HL-60 (cell line): ENCODE results near the gene SLC9C1.

ENCODE experiments used
- DNase-seq, 2 experiments: peaks; one replicate each; pipeline ENCODE4 v3.0.0-alpha.2; 2010 to 2020; ENCODE audit warnings: low read depth in 1 of 2, low spot score in 1 of 2
- H3K27ac ChIP-seq: fragments of 250-450 bp; sonication (Bioruptor Pico); replicated peaks from 2 replicates; pipeline ENCODE4 v1.5.1; 2020; ENCODE audit warnings: mild to moderate bottlenecking, moderate library complexity
- H3K27me3 ChIP-seq: fragments of 250-450 bp; sonication (Bioruptor Pico); 2 replicates; pipeline ENCODE4 v1.5.1; 2021; ENCODE audit warnings: mild to moderate bottlenecking, moderate library complexity; ENCODE audit not compliant: insufficient read depth, poor library complexity, severe bottlenecking
- H3K4me3 ChIP-seq: replicated peaks from 2 replicates; pipeline ENCODE4 v1.5.1; 2011; ENCODE audit warnings: mild to moderate bottlenecking, control low read depth, low read length; ENCODE audit not compliant: insufficient read depth
- GABPA ChIP-seq: IDR thresholded peaks from 2 replicates; pipeline ENCODE4 v1.6.1; 2012; ENCODE audit warnings: low read depth
- POLR2AphosphoS5 ChIP-seq: IDR thresholded peaks from 2 replicates; pipeline ENCODE4 v1.6.1; 2012; ENCODE audit warnings: low read depth
- REST ChIP-seq: IDR thresholded peaks from 2 replicates; pipeline ENCODE4 v1.6.1; 2012; ENCODE audit warnings: low read depth; ENCODE audit not compliant: insufficient replicate concordance
- SPI1 ChIP-seq: IDR thresholded peaks from 2 replicates; pipeline ENCODE4 v1.6.1; 2012; ENCODE audit warnings: low read depth, mild to moderate bottlenecking, borderline replicate concordance
- TF ChIP-seq, protein P1 (sequence below): IDR thresholded peaks from one replicate; pipeline ENCODE4 v1.5.1; 2011; ENCODE audit warnings: low read length, control low read depth, inconsistent platforms; ENCODE audit not compliant: insufficient read depth

The SLC9C1 gene

DNA sequence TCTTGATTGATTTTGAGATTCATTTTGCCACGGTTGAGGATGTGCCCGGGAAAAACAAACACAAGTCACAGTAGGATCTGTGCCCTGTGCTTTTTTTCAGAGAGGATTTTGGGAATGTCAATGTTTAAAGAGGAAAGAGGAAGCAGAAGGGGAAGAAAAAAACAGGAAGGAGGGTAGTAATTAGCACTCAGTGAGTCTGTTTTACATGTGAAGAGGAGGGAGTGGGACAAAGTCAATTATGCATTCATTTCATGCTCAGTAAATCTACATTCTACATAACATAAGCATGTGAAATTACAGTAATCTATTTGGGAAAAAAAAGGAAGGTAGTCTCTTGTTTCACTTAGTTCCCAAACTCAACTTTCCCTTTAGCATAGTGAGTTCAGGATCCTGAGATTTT lies 20.6 kb upstream of the SLC9C1 start:
- TF ChIP-seq POLR2AphosphoS5 (no peak), SPI1 (peak; percentile 43; the same call in 1 of the 2 replicates), REST (no peak), GABPA (no peak)
- TF ChIP-seq, protein P1, sequence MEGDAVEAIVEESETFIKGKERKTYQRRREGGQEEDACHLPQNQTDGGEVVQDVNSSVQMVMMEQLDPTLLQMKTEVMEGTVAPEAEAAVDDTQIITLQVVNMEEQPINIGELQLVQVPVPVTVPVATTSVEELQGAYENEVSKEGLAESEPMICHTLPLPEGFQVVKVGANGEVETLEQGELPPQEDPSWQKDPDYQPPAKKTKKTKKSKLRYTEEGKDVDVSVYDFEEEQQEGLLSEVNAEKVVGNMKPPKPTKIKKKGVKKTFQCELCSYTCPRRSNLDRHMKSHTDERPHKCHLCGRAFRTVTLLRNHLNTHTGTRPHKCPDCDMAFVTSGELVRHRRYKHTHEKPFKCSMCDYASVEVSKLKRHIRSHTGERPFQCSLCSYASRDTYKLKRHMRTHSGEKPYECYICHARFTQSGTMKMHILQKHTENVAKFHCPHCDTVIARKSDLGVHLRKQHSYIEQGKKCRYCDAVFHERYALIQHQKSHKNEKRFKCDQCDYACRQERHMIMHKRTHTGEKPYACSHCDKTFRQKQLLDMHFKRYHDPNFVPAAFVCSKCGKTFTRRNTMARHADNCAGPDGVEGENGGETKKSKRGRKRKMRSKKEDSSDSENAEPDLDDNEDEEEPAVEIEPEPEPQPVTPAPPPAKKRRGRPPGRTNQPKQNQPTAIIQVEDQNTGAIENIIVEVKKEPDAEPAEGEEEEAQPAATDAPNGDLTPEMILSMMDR, result no peak
- Histone ChIP-seq H3K27ac (no peak overlapping the region), H3K27me3 (no peaks in the 10 kb centered on the region), H3K4me3 (no peak overlapping the region)
- no peak for DNase-seq

GRCh38 chr3:112308151-112308911 lies 14.3 kb upstream of the SLC9C1 start:
- Histone ChIP-seq H3K27me3 (no peaks in the 10 kb centered on the region), H3K4me3 (no peak overlapping the region), H3K27ac (no peak overlapping the region)
- TF ChIP-seq SPI1, result no peak
- TF ChIP-seq POLR2AphosphoS5, result no peak
- no peak for TF ChIP-seq REST
- TF ChIP-seq, protein P1, result no peak
- no peak for TF ChIP-seq GABPA
- no peak for DNase-seq

GRCh38 chr3:112307557-112307956 lies 13.5 kb upstream of the SLC9C1 start:
- Histone ChIP-seq H3K4me3 (no peak overlapping the region), H3K27me3 (no peaks in the 10 kb centered on the region), H3K27ac (no peak overlapping the region)
- DNase-seq, result no peak
- TF ChIP-seq REST, result no peak
- TF ChIP-seq, protein P1, result no peak
